Heart left ventricle (tissue), 13 donors: ENCODE measurements around the gene MTRF1L.
"Not testable (repeated sequence)": the region's sequence is repeated elsewhere in the genome, so short reads cannot be mapped to it uniquely, and the experiment has no call there.

Experiments
- CTCF ChIP-seq, 12 donors: fragments of 200-600 bp; sonication (generic) in 4 of 12; IDR thresholded peaks; one replicate each; pipeline versions ENCODE4 v1.5.0 to v1.8.0; 2018 to 2022; ENCODE audit warnings: antibody characterized with exemption in 12 of 12, mild to moderate bottlenecking in 5 of 12
- POLR2A ChIP-seq, 2 donors: fragments of 450-650 bp; IDR thresholded peaks; one replicate each; pipeline ENCODE4 v1.6.1; 2017; ENCODE audit warnings: antibody characterized with exemption in 2 of 2, mild to moderate bottlenecking in 2 of 2, moderate library complexity in 2 of 2
- donor health status: ischemic (EF 13 %, LVEDD 7.1; RV severe dilation, severe dysfunction).
- donor health status: DM: no; HTN: yes; CAD: no.
- donor health status: DM: no; HTN: no; CAD: no.
- donor health status: ischemic (EF 25% LVEDD 6.9; RV normal size, moderate dysfunction).
- donor health status: ischemic (EF 25% LVEDD 5.7; RV mildly dilated, moderate dysfunction).
- donor health status: ischemic (EF 35%, LVEDD 5.7; RV mildly dilated, moderate dysfunction).
- donor health status: nonischemic (EF 11% LVEDD 7.7; RV severe dilation, severe dysfunction).
- donor health status: DM: yes; HTN: yes; CAD: no.
- donor health status: PGD.
- donor health status: ischemic (EF 29% LVEDD 5.4; RV normal size, mild dysfunction).
- donor health status: nonischemic (EF 23%, LVEDD 6.1; RV moderate dilation, normal function).

- not testable (repeated sequence) for TF ChIP-seq CTCF, POLR2A (IDR thresholded peaks at IDR 0.05)
Measured at GRCh38 chr6:152985300-152985699, 17.2 kb downstream of the MTRF1L start.
